H9 (cell line): ENCODE data around the gene LIN9. TPM values are rescaled to one million over a fixed set of nuclear protein-coding genes. Genes with fewer than 3 reads are reported as not detected.

Source experiments
- DNase-seq: peaks from one replicate; pipeline ENCODE4 v3.0.0-alpha.2; 2017
- H2AFZ ChIP-seq: one replicate; pipeline ENCODE4 v1.6.1; 2013; ENCODE audit warnings: mild to moderate bottlenecking, low read length, control low read depth, moderate library complexity
- H2AK5ac ChIP-seq: 2 replicates; pipeline ENCODE4 v1.6.1; 2013; ENCODE audit warnings: low read length, control low read depth, mixed read lengths; ENCODE audit not compliant: insufficient read length
- H2BK120ac ChIP-seq: one replicate; pipeline ENCODE4 v1.6.1; 2013; ENCODE audit warnings: low read depth, mild to moderate bottlenecking, low read length, control low read depth, inconsistent platforms; ENCODE audit not compliant: poor library complexity, severe bottlenecking
- H2BK12ac ChIP-seq: 2 replicates; pipeline ENCODE4 v1.6.1; 2013; ENCODE audit warnings: low read length, control low read depth, mixed read lengths, low read depth; ENCODE audit not compliant: insufficient read length
- H2BK15ac ChIP-seq: 2 replicates; pipeline ENCODE4 v1.6.1; 2013; ENCODE audit warnings: low read depth, low read length, control low read depth
- H2BK20ac ChIP-seq: one replicate; pipeline ENCODE4 v1.6.1; 2013; ENCODE audit warnings: low read depth, mild to moderate bottlenecking, low read length, control low read depth, inconsistent platforms; ENCODE audit not compliant: poor library complexity, severe bottlenecking
- H2BK5ac ChIP-seq: 2 replicates; pipeline ENCODE4 v1.6.1; 2013; ENCODE audit warnings: low read length, control low read depth, mixed read lengths; ENCODE audit not compliant: insufficient read length
- H3K14ac ChIP-seq: 2 replicates; pipeline ENCODE4 v1.6.1; 2013; ENCODE audit warnings: low read length, control low read depth; ENCODE audit not compliant: insufficient read depth
- H3K18ac ChIP-seq: 2 replicates; pipeline ENCODE4 v1.6.1; 2013; ENCODE audit warnings: low read depth, mild to moderate bottlenecking, mixed read lengths, low read length, control low read depth; ENCODE audit not compliant: insufficient read length
- H3K23ac ChIP-seq: 2 replicates; pipeline ENCODE4 v1.6.1; 2013; ENCODE audit warnings: low read length, control low read depth, mixed read lengths, low read depth; ENCODE audit not compliant: insufficient read length
- H3K23me2 ChIP-seq: 2 replicates; pipeline ENCODE4 v1.6.1; 2013; ENCODE audit warnings: low read depth, mild to moderate bottlenecking, mixed read lengths, low read length, control low read depth; ENCODE audit not compliant: insufficient read length, poor library complexity, severe bottlenecking
- H3K27ac ChIP-seq: 2 replicates; pipeline ENCODE4 v1.5.1; 2013; ENCODE audit warnings: low read length, control low read depth, mixed read lengths, low read depth; ENCODE audit not compliant: insufficient read length
- H3K27me3 ChIP-seq: 2 replicates; pipeline ENCODE4 v1.6.1; 2013; ENCODE audit warnings: low read length, control low read depth, inconsistent platforms; ENCODE audit not compliant: insufficient read depth
- H3K4ac ChIP-seq: 2 replicates; pipeline ENCODE4 v1.6.1; 2013; ENCODE audit warnings: low read depth, mild to moderate bottlenecking, control low read depth, inconsistent platforms, low read length, moderate library complexity
- H3K4me1 ChIP-seq: 2 replicates; pipeline ENCODE4 v1.6.1; 2013; ENCODE audit warnings: low read length, control low read depth, inconsistent platforms; ENCODE audit not compliant: insufficient read depth
- H3K4me2 ChIP-seq: 2 replicates; pipeline ENCODE4 v1.6.1; 2013; ENCODE audit warnings: low read length, control low read depth, mixed read lengths; ENCODE audit not compliant: insufficient read length, insufficient read depth
- H3K56ac ChIP-seq: 2 replicates; pipeline ENCODE4 v1.6.1; 2013; ENCODE audit warnings: low read depth, mild to moderate bottlenecking, mixed read lengths, low read length, control low read depth; ENCODE audit not compliant: insufficient read length
- H3K79me1 ChIP-seq: 2 replicates; pipeline ENCODE4 v1.6.1; 2013; ENCODE audit warnings: low read depth, mild to moderate bottlenecking, moderate library complexity, low read length, control low read depth, inconsistent platforms; ENCODE audit not compliant: insufficient read depth, poor library complexity, severe bottlenecking
- H3K79me2 ChIP-seq: 2 replicates; pipeline ENCODE4 v1.6.1; 2013; ENCODE audit warnings: low read length, control low read depth, inconsistent platforms; ENCODE audit not compliant: insufficient read depth
- H3K9ac ChIP-seq: 2 replicates; pipeline ENCODE4 v1.6.1; 2013; ENCODE audit warnings: low read length, control low read depth, mixed read lengths; ENCODE audit not compliant: insufficient read length; ENCODE audit errors: extremely low read depth
- H3K9me3 ChIP-seq: one replicate; pipeline ENCODE4 v1.6.1; 2013; ENCODE audit warnings: low read depth, low read length, inconsistent platforms; ENCODE audit not compliant: control insufficient read depth
- H3T11ph ChIP-seq: one replicate; pipeline ENCODE4 v1.6.1; 2013; ENCODE audit warnings: mild to moderate bottlenecking, low read length, control low read depth, inconsistent platforms
- H4K20me1 ChIP-seq: one replicate; pipeline ENCODE4 v1.6.1; 2013; ENCODE audit not compliant: control insufficient read depth, insufficient read length, insufficient read depth
- H4K5ac ChIP-seq: 2 replicates; pipeline ENCODE4 v1.6.1; 2013; ENCODE audit warnings: low read depth, mild to moderate bottlenecking, mixed read lengths, low read length, control low read depth; ENCODE audit not compliant: insufficient read length
- H4K8ac ChIP-seq: replicated peaks from 2 replicates; pipeline ENCODE4 v1.6.1; 2013; ENCODE audit warnings: low read length, control low read depth, mixed read lengths, low read depth; ENCODE audit not compliant: insufficient read length
- H4K91ac ChIP-seq: 2 replicates; pipeline ENCODE4 v1.6.1; 2013; ENCODE audit warnings: low read depth, mild to moderate bottlenecking, moderate library complexity, mixed read lengths, low read length, control low read depth; ENCODE audit not compliant: insufficient read length
- H3K27ac Mint-ChIP-seq, 3 experiments: 2 replicates in 2 of 3; 3 replicates in 1 of 3; pipeline ENCODE4 v1.8.0; 2020 to 2021; ENCODE audit warnings: mixed read lengths in 3 of 3, mild to moderate bottlenecking in 1 of 3, moderate library complexity in 1 of 3
- H3K27me3 Mint-ChIP-seq: 2 replicates; pipeline ENCODE4 v1.8.0; 2021; ENCODE audit warnings: low read depth, mild to moderate bottlenecking, moderate library complexity, mixed read lengths
- H3K36me3 Mint-ChIP-seq, 3 experiments: 2 replicates in 2 of 3; 3 replicates in 1 of 3; pipeline ENCODE4 v1.8.0; 2020 to 2021; ENCODE audit warnings: low read depth in 3 of 3, mixed read lengths in 3 of 3; ENCODE audit not compliant: insufficient read depth in 1 of 3
- H3K4me1 Mint-ChIP-seq, 2 experiments: 2 replicates each; pipeline ENCODE4 v1.8.0; 2020; ENCODE audit warnings: mixed read lengths in 2 of 2
- H3K4me3 Mint-ChIP-seq, 2 experiments: 2 replicates in 1 of 2; 3 replicates in 1 of 2; pipeline ENCODE4 v1.8.0; 2020 to 2021; ENCODE audit warnings: mild to moderate bottlenecking in 2 of 2, mixed read lengths in 2 of 2, moderate library complexity in 1 of 2
- H3K9me3 Mint-ChIP-seq, 2 experiments: 2 replicates in 1 of 2; 3 replicates in 1 of 2; pipeline ENCODE4 v1.8.0; 2020; ENCODE audit warnings: mild to moderate bottlenecking in 2 of 2, mixed read lengths in 2 of 2, moderate library complexity in 1 of 2
- CTCF ChIP-seq: fragments of 200-600 bp; sonication (generic); conservative IDR thresholded peaks from 3 replicates; pipeline ENCODE4 v1.8.0; 2021; ENCODE audit warnings: antibody characterized with exemption, mild to moderate bottlenecking
- WGBS: extraction: QIAGEN DNeasy Blood & Tissue Kit; methylation state at CpG from one replicate; pipeline ENCODE4 v1.1.7; 2013; ENCODE audit warnings: missing lambda C conversion rate, low lambda C conversion rate, mixed read lengths; ENCODE audit not compliant: insufficient read length; ENCODE audit errors: extremely low coverage; 5-methylcytosine and 5-hydroxymethylcytosine counted together
- total RNA-seq: library from RNA; stranded (reverse); gene quantifications from 2 replicates; pipeline ENCODE4 v1.2.1, GENCODE V29; 2021

Gene LIN9
- total RNA-seq, 1 experiment from 2014 or later: 9.5 TPM

- H4K5ac ChIP-seq: no peak overlapping the region
- H3K27me3 ChIP-seq: no peaks in the 10 kb centered on the region
- no peaks in the 10 kb centered on the region for H3K9me3 ChIP-seq
- no peak overlapping the region for H3K14ac ChIP-seq
- H3T11ph ChIP-seq: no peak overlapping the region
- no peak for TF ChIP-seq CTCF
- H3K27me3 Mint-ChIP-seq: peaks cover 3% of the 10 kb centered on the region; the same call in 1 of the 2 replicates
- H2AK5ac ChIP-seq: no peak overlapping the region
- no peak overlapping the region for H4K91ac ChIP-seq
- H4K20me1 ChIP-seq: no peaks in the 10 kb centered on the region
- no peaks in the 10 kb centered on the region for H3K4me1 ChIP-seq
- no peaks in the 10 kb centered on the region; a peak in 1 of 4 replicates for H3K4me1 Mint-ChIP-seq
- H3K23ac ChIP-seq: no peak overlapping the region
- no peak for DNase-seq
- H3K23me2 ChIP-seq: no peaks in the 10 kb centered on the region
- H3K4me3 Mint-ChIP-seq: no peak overlapping the region
- no peaks in the 10 kb centered on the region for H3K36me3 Mint-ChIP-seq
- no peak overlapping the region for H3K56ac ChIP-seq
- H2BK120ac ChIP-seq: no peak overlapping the region
- no peak overlapping the region for H3K18ac ChIP-seq
- H3K9ac ChIP-seq: no peak overlapping the region
- no peak overlapping the region for H2BK20ac ChIP-seq
- no peak overlapping the region for H3K4ac ChIP-seq
- no peak overlapping the region for H4K8ac ChIP-seq
- H2AFZ ChIP-seq: no peak overlapping the region
- no peak overlapping the region for H2BK15ac ChIP-seq
- H3K27ac Mint-ChIP-seq: no peak overlapping the region
- no peak overlapping the region for H3K4me2 ChIP-seq
- no peaks in the 10 kb centered on the region for H3K9me3 Mint-ChIP-seq
- no peaks in the 10 kb centered on the region for H3K79me2 ChIP-seq
- H2BK5ac ChIP-seq: no peak overlapping the region
- H3K79me1 ChIP-seq: no peaks in the 10 kb centered on the region
- H3K27ac ChIP-seq: no peak overlapping the region
- no peak overlapping the region for H2BK12ac ChIP-seq
- WGBS: no CpG with 5 or more reads among the region's 2 CpGs
These were observed 18.8 kb upstream of the LIN9 start for GRCh38 chr1:226327761-226328162.
